ENCODE data around the gene GABRR1.

The GABRR1 gene

GRCh38 chr6:89217299-89217910 is at the start of gene GABRR1:
GABRR1 (minus strand) TSS chr6:89217358; CDS start chr6:89217322, 36 bp downstream.
- in situ Hi-C loops (cut with MboI; ENCODE audit: low sequenced_read_pairs), result no loop called here

- in situ Hi-C loops (cut with MboI; ENCODE audit: low sequenced_read_pairs), result no loop called here
Observed at GRCh38 chr6:89264296-89264695, 47.1 kb upstream of the GABRR1 start.

DNA sequence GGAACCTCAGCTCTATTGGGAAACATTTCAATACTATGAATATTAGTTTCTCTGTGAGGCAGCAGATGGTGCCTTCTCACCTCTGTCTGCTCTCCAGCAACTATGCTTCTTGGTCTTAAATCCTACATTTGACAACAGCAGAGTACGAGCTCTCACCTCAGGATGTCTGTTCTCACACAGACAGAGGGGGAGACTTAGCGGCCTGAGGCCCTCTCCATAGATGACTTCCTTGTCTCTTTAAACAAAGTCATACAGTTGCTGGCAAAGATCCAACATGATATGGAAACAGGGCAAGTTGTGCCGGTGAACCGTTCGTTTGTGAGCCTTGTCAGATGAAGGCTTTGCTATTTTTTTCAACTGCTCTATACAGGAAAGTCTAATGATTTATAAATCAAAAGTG is 43.7 kb upstream of the GABRR1 start:
- in situ Hi-C loops (cut with MboI; ENCODE audit: low sequenced_read_pairs), result no loop called here

GRCh38 chr6:89260310-89260709 is 43.2 kb upstream of the GABRR1 start:
- in situ Hi-C loops (cut with MboI; ENCODE audit: low sequenced_read_pairs), result no loop called here

DNA sequence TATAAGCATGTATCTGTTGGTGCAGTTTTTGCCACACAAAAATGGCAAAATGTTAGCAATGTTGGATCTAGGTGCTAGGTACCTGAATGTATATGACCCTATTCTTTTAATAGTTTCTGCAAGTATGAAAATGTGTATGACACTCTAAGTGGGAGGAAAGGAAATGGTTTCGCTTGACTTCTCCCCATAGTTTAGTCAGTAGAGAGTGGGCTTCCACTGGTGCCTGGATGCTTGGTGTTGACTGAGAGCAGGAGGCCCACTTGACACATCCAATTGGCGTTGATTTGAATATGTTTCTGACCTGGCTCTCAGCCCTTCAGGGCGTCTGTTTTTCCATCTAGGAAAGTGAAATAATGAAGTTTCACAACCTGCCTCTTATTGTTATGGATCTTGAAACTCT is 41.8 kb upstream of the GABRR1 start:
- in situ Hi-C loops (cut with MboI; ENCODE audit: low sequenced_read_pairs), result no loop called here

GRCh38 chr6:89257781-89258180 is 40.6 kb upstream of the GABRR1 start:
- in situ Hi-C loops (cut with MboI; ENCODE audit: low sequenced_read_pairs), result no loop called here

GRCh38 chr6:89257346-89257745 is 40.2 kb upstream of the GABRR1 start:
- in situ Hi-C loops (cut with MboI; ENCODE audit: low sequenced_read_pairs), result no loop called here

DNA sequence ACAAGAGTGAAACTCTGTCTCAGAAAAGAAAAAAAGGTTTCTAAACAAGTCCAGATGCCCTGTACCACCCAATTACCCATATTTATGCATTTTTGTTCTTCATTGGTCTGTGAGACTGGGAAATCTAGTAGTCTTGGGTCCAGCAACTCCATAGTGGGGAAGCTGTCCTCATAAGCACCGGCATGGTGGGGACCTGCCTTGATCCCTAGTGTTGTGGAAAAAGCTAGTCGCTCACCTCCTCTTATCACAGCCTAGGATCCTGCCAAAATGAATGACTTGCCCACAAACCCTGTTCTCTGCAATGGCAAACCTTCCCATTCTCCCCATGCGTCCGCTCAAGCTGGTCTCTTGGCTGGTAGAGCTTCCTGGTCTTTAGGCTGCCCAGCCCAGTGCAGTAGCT is 38.3 kb upstream of the GABRR1 start:
- in situ Hi-C loops (cut with MboI; ENCODE audit: low sequenced_read_pairs), result no loop called here

GRCh38 chr6:89254569-89254968 is 37.4 kb upstream of the GABRR1 start:
- in situ Hi-C loops (cut with MboI; ENCODE audit: low sequenced_read_pairs), result no loop called here

DNA sequence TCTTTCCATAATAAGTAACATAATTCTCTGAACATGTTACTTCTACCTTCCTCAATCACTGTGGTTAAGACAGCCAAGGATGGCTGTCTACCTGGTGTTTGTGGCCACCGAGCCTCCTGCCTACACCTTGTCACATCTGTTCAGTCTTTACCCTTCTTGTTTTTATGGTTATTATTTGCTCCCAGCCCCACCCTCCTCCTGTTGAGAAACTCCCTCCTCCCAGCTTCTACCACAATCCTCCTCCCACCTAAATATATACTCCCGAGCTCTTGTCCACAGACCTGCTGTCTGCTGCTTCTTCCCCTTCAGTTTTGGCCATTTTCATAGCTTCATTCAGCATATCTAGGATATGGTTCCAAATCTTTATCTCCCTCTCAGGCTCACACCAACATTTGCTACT is 35.7 kb upstream of the GABRR1 start:
- in situ Hi-C loops (cut with MboI; ENCODE audit: low sequenced_read_pairs), result no loop called here

- in situ Hi-C loops (cut with MboI; ENCODE audit: low sequenced_read_pairs), result no loop called here
Observed at GRCh38 chr6:89251976-89252375, 34.8 kb upstream of the GABRR1 start.

DNA sequence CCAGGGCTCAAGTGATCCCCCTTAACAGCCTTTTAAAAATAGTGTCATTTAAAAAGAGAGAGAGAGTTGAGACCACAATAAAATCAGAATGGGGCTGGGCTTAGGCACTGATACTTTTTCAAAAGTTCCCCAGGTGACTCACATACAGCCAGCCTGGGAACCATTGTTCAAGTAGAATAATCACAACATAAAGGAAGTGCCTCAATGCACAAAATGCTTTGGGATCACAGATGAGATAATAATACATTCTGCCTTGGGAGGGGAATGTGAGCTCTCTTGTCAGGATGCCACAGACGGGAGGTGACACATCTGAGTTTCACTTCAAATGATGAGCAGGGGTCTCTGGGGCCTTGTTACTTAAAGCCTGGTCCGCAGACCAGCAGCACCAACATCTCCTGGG is 34.0 kb upstream of the GABRR1 start:
- in situ Hi-C loops (cut with MboI; ENCODE audit: low sequenced_read_pairs), result no loop called here

- in situ Hi-C loops (cut with MboI; ENCODE audit: low sequenced_read_pairs), result no loop called here
Observed at GRCh38 chr6:89250239-89250638, 33.1 kb upstream of the GABRR1 start.

GRCh38 chr6:89244241-89244985 is 27.3 kb upstream of the GABRR1 start:
- in situ Hi-C loops (cut with MboI; ENCODE audit: low sequenced_read_pairs), result loop anchor here (25.0 kb wide), 1 partner anchor 132 kb away; the partner anchor contains the start of gene SRSF12

DNA sequence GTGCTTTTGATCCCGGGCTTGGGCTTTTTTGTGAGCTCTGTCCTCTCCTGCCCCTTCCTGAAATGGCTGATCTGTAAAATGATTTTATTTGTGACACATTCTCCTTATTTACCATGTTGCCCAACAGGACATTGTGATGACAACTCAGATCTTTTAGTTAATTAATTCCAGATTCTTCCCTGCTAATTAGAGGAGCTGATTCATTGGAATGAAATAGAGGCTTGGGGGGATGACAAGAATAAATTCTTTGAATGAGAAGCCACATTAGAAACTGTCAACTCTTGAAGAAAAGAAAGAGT is 26.1 kb upstream of the GABRR1 start:
- in situ Hi-C loops (cut with MboI; ENCODE audit: low sequenced_read_pairs), result loop anchor here (25.0 kb wide), 1 partner anchor 131 kb away; the partner anchor contains the start of gene SRSF12

DNA sequence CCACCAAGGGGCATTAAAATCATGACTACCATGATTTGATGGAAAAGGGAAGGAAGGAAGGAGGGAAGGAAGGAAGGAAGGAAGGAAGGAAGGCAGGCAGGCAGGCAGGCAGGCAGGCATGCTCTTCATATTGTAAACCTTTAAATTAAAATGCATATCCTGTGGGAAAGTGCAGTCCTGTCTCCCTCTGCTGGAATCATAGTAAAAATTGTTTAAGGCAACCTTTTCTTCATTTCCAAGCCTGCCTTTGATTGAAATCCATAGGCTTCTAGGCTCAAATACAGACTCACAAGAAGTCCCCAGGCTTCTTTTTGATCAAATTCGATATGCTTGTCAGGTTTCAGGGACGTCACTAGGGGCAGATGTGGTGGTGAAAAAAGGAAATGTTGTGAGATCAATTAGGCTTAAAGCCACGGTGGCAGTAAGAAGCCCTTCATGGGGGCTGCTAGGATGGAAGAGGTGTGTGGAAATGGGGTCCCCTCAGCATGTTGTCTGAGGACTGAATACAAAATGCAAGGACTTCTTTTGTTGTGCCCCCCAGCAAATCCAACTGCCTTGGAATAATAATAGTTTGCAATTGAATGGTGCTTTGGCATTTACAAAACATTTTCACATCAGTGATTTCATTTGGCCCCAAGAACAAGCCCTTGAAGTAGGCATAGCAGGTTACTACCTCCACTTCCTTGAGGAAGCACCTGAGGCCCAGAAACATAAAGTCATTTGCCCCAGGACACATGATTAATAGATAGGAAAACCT is 25.6 kb upstream of the GABRR1 start:
- in situ Hi-C loops (cut with MboI; ENCODE audit: low sequenced_read_pairs), result loop anchor here (25.0 kb wide), 1 partner anchor 130 kb away; the partner anchor contains the start of gene SRSF12

DNA sequence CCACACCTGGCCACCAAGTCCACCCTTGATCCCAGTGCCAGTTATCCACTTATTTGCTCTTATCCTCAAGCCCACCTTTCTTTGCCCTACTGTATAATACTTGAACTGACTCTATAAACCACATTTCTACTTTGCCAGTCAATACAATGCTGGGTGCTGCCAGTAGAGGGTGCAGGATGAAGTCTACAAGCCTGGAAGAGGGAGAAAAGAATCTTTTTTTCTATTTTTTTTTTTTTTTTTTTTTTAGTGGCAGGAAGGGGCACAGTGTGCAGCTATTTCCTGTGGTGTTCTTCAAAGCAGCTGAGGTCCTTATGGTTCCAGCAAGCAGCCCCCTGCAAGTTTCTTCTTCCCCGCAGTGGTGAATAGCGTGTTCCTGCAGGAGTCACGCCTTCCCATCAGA is 22.2 kb upstream of the GABRR1 start:
- in situ Hi-C loops (cut with MboI; ENCODE audit: low sequenced_read_pairs), result loop anchor here (25.0 kb wide), 1 partner anchor 127 kb away; the partner anchor contains the start of gene SRSF12

DNA sequence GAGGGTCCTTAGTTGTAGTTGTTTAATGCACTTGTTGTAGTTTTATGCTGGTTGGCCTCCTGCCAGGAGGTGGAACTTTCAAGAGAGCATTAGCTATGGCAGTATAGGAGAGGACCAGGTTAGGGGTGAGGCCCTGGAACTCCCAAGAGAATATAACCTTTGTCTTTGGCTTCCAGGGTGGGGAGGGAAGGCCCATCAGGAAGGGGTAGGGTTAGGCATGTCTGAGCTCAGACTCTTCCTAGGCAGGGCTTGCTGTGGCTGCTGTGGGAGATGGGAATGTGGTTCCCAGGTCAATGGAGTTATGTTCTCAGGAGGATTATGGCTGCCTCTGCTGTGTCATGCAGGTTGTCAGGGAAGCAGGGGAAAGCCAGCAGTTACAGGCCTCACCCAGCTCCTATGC is 20.0 kb upstream of the GABRR1 start:
- in situ Hi-C loops (cut with MboI; ENCODE audit: low sequenced_read_pairs), result loop anchor here (25.0 kb wide), 1 partner anchor 125 kb away; the partner anchor contains the start of gene SRSF12

- in situ Hi-C loops (cut with MboI; ENCODE audit: low sequenced_read_pairs), result loop anchor here (25.0 kb wide), 1 partner anchor 121 kb away; the partner anchor contains the start of gene SRSF12
Observed at GRCh38 chr6:89233605-89234004, 16.4 kb upstream of the GABRR1 start.

- in situ Hi-C loops (cut with MboI; ENCODE audit: low sequenced_read_pairs), result no loop called here
Observed at GRCh38 chr6:89222712-89223039, 5.5 kb upstream of the GABRR1 start.

- in situ Hi-C loops (cut with MboI; ENCODE audit: low sequenced_read_pairs), result no loop called here
Observed at GRCh38 chr6:89221971-89222711, 5.0 kb upstream of the GABRR1 start.
